ENCODE data around the gene CMTR1. TPM values are rescaled to one million over a fixed set of nuclear protein-coding genes. Genes with fewer than 3 reads are reported as not detected.

CMTR1 gene
- total RNA-seq, 1 experiment from 2014 or later, result 34.8 TPM

GRCh38 chr6:37451441-37452193 is 18.6 kb downstream of the CMTR1 start:
- no peak overlapping the region; a peak in 1 of 7 replicates for H3K27ac Mint-ChIP-seq
- H3K4me1 Mint-ChIP-seq, result no peaks in the 10 kb centered on the region
- H3K9me3 Mint-ChIP-seq, result no peaks in the 10 kb centered on the region
- Histone ChIP-seq H2AFZ (ENCODE audit: low read length) (no peak overlapping the region), H3K4ac (ENCODE audit: low read depth, low read length) (no peak overlapping the region), H3K27me3 (ENCODE audit: insufficient read depth, low read length) (no peaks in the 10 kb centered on the region), H3K4me1 (ENCODE audit: insufficient read depth, low read length) (no peaks in the 10 kb centered on the region), H2BK5ac (ENCODE audit: insufficient read length, low read length) (no peak overlapping the region), H3K23ac (ENCODE audit: insufficient read length, low read depth, low read length) (no peak overlapping the region), H3K4me2 (ENCODE audit: insufficient read depth, insufficient read length, low read length) (no peak overlapping the region), H3K9ac (ENCODE audit: extremely low read depth, insufficient read length, low read length) (no peak overlapping the region), H2BK20ac (ENCODE audit: low read depth, low read length, poor library complexity, severe bottlenecking) (no peak overlapping the region), H4K5ac (ENCODE audit: insufficient read length, low read depth, low read length) (no peak overlapping the region), H2BK120ac (ENCODE audit: low read depth, low read length, poor library complexity, severe bottlenecking) (no peak overlapping the region), H4K91ac (ENCODE audit: insufficient read length, low read depth, low read length) (no peak overlapping the region), H3K14ac (ENCODE audit: insufficient read depth, low read length) (no peak overlapping the region), H2BK12ac (ENCODE audit: insufficient read length, low read depth, low read length) (no peak overlapping the region), H3T11ph (ENCODE audit: low read length) (no peak overlapping the region), H3K79me1 (ENCODE audit: insufficient read depth, low read depth, low read length, poor library complexity, severe bottlenecking) (no peaks in the 10 kb centered on the region), H3K18ac (ENCODE audit: insufficient read length, low read depth, low read length) (no peak overlapping the region), H3K9me3 (ENCODE audit: control insufficient read depth, low read depth, low read length) (no peaks in the 10 kb centered on the region), H3K56ac (ENCODE audit: insufficient read length, low read depth, low read length) (no peak overlapping the region), H4K20me1 (ENCODE audit: control insufficient read depth, insufficient read depth, insufficient read length) (no peaks in the 10 kb centered on the region), H4K8ac (replicated peaks; ENCODE audit: insufficient read length, low read depth, low read length) (no peak overlapping the region), H3K23me2 (ENCODE audit: insufficient read length, low read depth, low read length, poor library complexity, severe bottlenecking) (no peaks in the 10 kb centered on the region), H2BK15ac (ENCODE audit: low read depth, low read length) (no peak overlapping the region; the same call in 1 of the 2 replicates), H3K27ac (ENCODE audit: insufficient read length, low read depth, low read length) (no peak overlapping the region), H2AK5ac (ENCODE audit: insufficient read length, low read length) (no peak overlapping the region), H3K79me2 (ENCODE audit: insufficient read depth, low read length) (no peaks in the 10 kb centered on the region)
- WGBS (ENCODE audit: extremely low coverage, insufficient read length, low lambda C conversion rate), result no CpG with 5 or more reads among the region's 2 CpGs
- no peak for TF ChIP-seq CTCF (conservative IDR thresholded peaks at IDR 0.05)
- no peak overlapping the region for H3K4me3 Mint-ChIP-seq
- H3K36me3 Mint-ChIP-seq (ENCODE audit: insufficient read depth in 1 of 3, low read depth in 3 of 3), result peaks cover 23 to 70% (median 53%) of the 10 kb centered on the region in 3 experiments; a peak in 6 of 7 replicates
- no peaks in the 10 kb centered on the region for H3K27me3 Mint-ChIP-seq (ENCODE audit: low read depth)
- no peak for DNase-seq

Data from H9 (cell line).